Measurements from ENCODE around the gene TRPC5OS.

TRPC5OS gene

DNA sequence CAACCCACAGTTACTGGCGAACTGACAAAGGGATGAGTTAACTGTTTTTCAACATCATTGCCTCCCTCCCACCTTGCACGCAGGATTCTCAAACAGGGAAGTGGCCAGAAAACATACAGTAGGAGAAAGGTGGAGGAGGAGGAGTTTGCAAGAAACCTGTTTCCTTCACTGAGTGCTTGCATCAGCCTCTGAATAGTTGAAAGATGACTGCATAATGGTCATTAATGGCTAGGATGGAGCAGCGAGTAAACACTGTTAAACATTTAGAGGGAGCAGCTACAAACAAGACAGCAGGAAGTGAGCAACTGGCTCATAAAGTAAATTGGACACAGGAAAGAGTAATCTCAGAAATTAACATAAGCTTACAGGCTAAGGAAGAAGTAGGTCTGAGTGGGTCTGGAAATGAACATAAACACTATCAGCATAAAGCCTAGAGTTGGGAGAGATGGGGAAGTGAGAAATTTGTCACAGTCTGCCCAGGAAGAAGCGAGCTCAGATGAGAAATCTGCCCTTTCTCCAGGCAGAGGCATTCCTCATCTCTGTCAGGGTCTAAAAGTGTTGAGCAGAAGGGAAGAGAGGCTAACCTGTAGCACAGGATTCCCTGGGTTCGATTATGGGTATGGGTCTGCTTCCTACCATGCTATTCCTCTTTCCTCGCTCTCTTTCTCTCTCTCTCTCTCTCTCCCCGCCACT is 38.6 kb downstream of the TRPC5OS start:
- DNase-seq: peak; percentile 3

DNA sequence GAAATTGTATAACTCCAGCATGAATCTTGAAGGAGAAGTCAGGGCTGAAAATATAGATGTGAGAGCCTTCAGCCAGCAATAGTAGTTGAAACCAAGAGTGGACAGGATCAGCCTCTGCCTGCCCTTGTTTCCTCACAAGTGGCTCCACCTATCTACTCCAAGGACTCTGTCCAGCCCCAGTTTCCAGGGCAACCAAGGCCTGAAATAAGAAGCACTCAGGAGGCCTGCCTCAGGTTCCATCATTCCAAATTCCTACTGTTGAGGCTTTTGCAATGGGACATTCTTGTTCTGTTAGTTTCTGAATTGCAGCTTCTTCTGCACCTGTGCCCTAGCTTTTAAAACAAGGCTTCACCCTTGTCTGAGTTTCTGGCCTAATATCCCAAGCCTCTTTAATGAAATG is 41.6 kb downstream of the TRPC5OS start:
- no peak for DNase-seq

DNA sequence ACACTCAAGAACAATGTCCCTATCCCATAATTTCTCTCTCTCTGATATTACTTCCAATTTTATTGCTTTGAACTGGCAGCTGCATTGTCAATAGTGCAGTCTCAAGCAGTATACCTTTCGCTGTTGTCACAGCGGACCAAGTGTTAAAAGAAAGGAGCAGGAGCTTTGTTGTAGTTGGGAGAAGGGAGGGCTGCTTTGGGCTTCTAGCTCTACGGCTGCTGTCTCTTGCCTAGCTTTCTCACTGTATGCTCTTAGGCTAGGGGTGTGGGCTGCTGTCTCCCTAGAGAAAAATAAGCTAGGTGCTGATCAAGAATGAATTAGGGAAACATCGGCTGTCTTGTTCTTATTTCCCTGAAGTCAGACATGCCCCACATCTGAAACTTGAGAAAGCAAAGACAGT is 52.5 kb downstream of the TRPC5OS start:
- no peak for DNase-seq
